ENCODE data around the gene NMT1. TPM values are rescaled to one million over a fixed set of nuclear protein-coding genes. Genes with fewer than 3 reads are reported as not detected.

The NMT1 gene
- total RNA-seq, 1 experiment from 2014 or later = 173 TPM

DNA sequence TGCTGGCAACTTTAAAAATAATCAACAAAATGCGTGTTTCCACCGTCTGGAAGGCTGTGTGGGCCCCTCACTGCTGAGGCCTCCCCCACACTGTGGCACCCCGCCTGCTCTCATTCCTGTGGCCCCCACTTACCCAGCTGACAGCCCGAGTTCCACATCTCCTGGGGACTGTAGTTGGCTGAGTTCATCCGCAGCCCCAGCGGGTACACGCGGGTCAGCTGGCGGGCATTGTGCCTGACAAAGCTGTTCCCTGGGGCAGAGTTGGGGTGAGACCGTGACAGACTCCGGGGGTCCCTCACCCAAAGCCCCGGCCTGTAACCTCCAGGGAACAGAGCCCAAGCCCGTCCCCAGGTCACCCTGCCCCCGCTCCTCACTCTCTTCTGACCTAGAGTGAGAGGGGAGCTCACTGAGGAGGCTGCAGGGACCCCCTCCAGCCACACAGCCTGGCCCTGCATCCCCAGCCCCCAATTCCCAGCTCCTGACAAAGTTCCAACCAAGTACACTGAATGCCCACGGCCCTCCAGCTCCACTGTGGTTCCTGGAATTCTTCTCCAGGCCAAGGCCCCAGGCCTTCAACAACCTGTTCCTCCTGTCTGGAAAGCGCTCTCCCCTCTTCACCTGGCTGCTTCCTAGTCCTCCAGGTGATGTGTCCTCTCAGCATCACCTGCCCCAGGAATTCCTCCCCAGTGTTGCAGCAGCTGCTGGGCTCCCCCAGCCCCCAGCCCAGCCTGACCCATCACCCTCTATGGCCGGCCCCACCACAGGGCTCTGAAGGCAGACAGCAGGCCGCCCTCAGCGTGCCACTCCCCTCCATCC is 53.2 kb downstream of the NMT1 start:
- RAD21 ChIA-PET (ENCODE audit: low non-redundant PET in 1 of 2, low total read pairs in 2 of 2, uncharacterized antibody in 2 of 2, unreplicated experiment in 2 of 2) = no interaction called here

More for the DNA sequence above, 53.2 kb downstream of the NMT1 start:
- ChIA-PET POLR2A (no interaction called here), CTCF (interaction anchor here (0.8 kb wide), 1 partner anchor 95 kb away, joined by 3 read pairs; no protein-coding TSS in a partner anchor)
- Histone ChIP-seq H3K36me3 (ENCODE audit: control insufficient read depth in 1 of 2, insufficient read depth in 2 of 2, low read length in 2 of 2) (peaks cover 2 to 8% of the 10 kb centered on the region in 2 experiments; a peak in 3 of 4 replicates), H3K79me2 (ENCODE audit: insufficient read depth, low read length) (no peaks in the 10 kb centered on the region), H4K20me1 (ENCODE audit: insufficient read depth) (no peaks in the 10 kb centered on the region), H3K27ac (ENCODE audit: low read depth, low read length) (no peak overlapping the region), H3K4me3 (replicated peaks in 1 of 2; ENCODE audit: low read depth in 1 of 2, low read length in 2 of 2) (no peak overlapping the region), H3K9me2 (ENCODE audit: insufficient read depth) (no peaks in the 10 kb centered on the region), H3K4me1 (ENCODE audit: control insufficient read depth in 1 of 2, insufficient read depth in 2 of 2, low read length in 2 of 2) (peaks cover 3 to 10% of the 10 kb centered on the region in 2 experiments; a peak in 2 of 4 replicates), H3K27me3 (ENCODE audit: insufficient read depth, low read length) (no peaks in the 10 kb centered on the region), H2AFZ (ENCODE audit: low read depth, low read length, poor library complexity, severe bottlenecking) (no peak overlapping the region), H3K4me2 (ENCODE audit: low read length) (no peak overlapping the region), H3K9ac (ENCODE audit: low read length) (no peak overlapping the region), H3K9me3 (ENCODE audit: control insufficient read depth in 1 of 2, insufficient read depth in 1 of 2, low read depth in 1 of 2, low read length in 2 of 2) (no peaks in the 10 kb centered on the region)
- intact Hi-C loops (cut with micrococcal nuclease) = no loop called here
- ATAC-seq (no peak), DNase-seq (ENCODE audit: low read depth, low spot score) (no peak)
- TF ChIP-seq POLR2AphosphoS5 (IDR thresholded peaks at IDR 0.05; ENCODE audit: low read depth, low read length) (no peak), ELF1 (IDR thresholded peaks at IDR 0.05; ENCODE audit: borderline replicate concordance, low read depth) (no peak), SRF (IDR thresholded peaks at IDR 0.05; ENCODE audit: low read depth) (no peak), FOSL1 (IDR thresholded peaks at IDR 0.05; ENCODE audit: low read depth) (no peak), EZH2phosphoT487 (IDR thresholded peaks at IDR 0.05; ENCODE audit: borderline replicate concordance) (no peak), SP1 (IDR thresholded peaks at IDR 0.05; ENCODE audit: low read depth) (no peak)
- TF ChIP-seq, protein P1, sequence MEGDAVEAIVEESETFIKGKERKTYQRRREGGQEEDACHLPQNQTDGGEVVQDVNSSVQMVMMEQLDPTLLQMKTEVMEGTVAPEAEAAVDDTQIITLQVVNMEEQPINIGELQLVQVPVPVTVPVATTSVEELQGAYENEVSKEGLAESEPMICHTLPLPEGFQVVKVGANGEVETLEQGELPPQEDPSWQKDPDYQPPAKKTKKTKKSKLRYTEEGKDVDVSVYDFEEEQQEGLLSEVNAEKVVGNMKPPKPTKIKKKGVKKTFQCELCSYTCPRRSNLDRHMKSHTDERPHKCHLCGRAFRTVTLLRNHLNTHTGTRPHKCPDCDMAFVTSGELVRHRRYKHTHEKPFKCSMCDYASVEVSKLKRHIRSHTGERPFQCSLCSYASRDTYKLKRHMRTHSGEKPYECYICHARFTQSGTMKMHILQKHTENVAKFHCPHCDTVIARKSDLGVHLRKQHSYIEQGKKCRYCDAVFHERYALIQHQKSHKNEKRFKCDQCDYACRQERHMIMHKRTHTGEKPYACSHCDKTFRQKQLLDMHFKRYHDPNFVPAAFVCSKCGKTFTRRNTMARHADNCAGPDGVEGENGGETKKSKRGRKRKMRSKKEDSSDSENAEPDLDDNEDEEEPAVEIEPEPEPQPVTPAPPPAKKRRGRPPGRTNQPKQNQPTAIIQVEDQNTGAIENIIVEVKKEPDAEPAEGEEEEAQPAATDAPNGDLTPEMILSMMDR (IDR thresholded peaks at IDR 0.05 in 2 of 3, conservative IDR thresholded peaks at IDR 0.05 in 1 of 3; ENCODE audit: borderline replicate concordance in 1 of 3, insufficient read depth in 1 of 3, low read depth in 2 of 3, low read length in 2 of 3) = no peak
- TF ChIP-seq, protein P2, sequence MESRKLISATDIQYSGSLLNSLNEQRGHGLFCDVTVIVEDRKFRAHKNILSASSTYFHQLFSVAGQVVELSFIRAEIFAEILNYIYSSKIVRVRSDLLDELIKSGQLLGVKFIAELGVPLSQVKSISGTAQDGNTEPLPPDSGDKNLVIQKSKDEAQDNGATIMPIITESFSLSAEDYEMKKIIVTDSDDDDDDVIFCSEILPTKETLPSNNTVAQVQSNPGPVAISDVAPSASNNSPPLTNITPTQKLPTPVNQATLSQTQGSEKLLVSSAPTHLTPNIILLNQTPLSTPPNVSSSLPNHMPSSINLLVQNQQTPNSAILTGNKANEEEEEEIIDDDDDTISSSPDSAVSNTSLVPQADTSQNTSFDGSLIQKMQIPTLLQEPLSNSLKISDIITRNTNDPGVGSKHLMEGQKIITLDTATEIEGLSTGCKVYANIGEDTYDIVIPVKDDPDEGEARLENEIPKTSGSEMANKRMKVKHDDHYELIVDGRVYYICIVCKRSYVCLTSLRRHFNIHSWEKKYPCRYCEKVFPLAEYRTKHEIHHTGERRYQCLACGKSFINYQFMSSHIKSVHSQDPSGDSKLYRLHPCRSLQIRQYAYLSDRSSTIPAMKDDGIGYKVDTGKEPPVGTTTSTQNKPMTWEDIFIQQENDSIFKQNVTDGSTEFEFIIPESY (IDR thresholded peaks at IDR 0.05; ENCODE audit: extremely low read depth, insufficient replicate concordance, low read length) = no peak
- no TSS peak for BruUV-seq (replicated peaks)

All from HCT116 (cell line).